ENCODE data around the gene ACOT11. TPM values are rescaled to one million over a fixed set of nuclear protein-coding genes. Genes with fewer than 3 reads are reported as not detected.
A peak's percentile ranks its signal among the peaks of the same experiment; 100 is the strongest.

The ACOT11 gene
- total and polyA plus RNA-seq, 9 of the 15 experiments (the other 6 are each of a cell fraction or from before 2014, with no cell fraction given): 0.04 to 1.2 (median 0.64) TPM; not detected in 2

- no peak for TF ChIP-seq ZNF407 (IDR thresholded peaks at IDR 0.05; ENCODE audit: low read depth)
- TF ChIP-seq ZNF146 (CRISPR knock-in tag; IDR thresholded peaks at IDR 0.05; ENCODE audit: unreplicated experiment): no peak
- TF ChIP-seq ATF7 (IDR thresholded peaks at IDR 0.05): peak; percentile 35; the same call in 1 of the 2 replicates
- TF ChIP-seq NRF1 (conservative IDR thresholded peaks at IDR 0.05 in 1 of 2, IDR thresholded peaks at IDR 0.05 in 1 of 2): peak; percentile 80 to 83
- TF ChIP-seq MECOM (CRISPR knock-in tag; IDR thresholded peaks at IDR 0.05): no peak
- 0 out of 2 replicates have a peak, but pooled peaks have one; percentile 19 for TF ChIP-seq SPI1 (IDR thresholded peaks at IDR 0.05; ENCODE audit: borderline replicate concordance, low read depth, low read length)
- no peak for TF ChIP-seq TAF9B (IDR thresholded peaks at IDR 0.05; ENCODE audit: partially characterized antibody)
- 0 out of 2 replicates have a peak, but pooled peaks have one; percentile 25 for TF ChIP-seq CREB1 (IDR thresholded peaks at IDR 0.05)
- no peak for TF ChIP-seq CREB1 (CRISPR knock-in tag; IDR thresholded peaks at IDR 0.05)
- no peak for TF ChIP-seq ATF1 (CRISPR knock-in tag; IDR thresholded peaks at IDR 0.05)
- peak; percentile 20; the same call in 1 of the 2 replicates for TF ChIP-seq ATF1 (tag; IDR thresholded peaks at IDR 0.05)
These were observed 67.7 kb downstream of the ACOT11 start (continued) for GRCh38 chr1:54615531-54616279.
